ENCODE measurements around the gene MROH9.

The MROH9 gene

GRCh38 chr1:171081763-171082201, 146.4 kb downstream of the MROH9 start:
- Histone ChIP-seq H3K27ac (peak overlapping the region; percentile 52; the same call in 1 of the 2 replicates), H3K36me3 (ENCODE audit: insufficient read depth, low read length) (no peaks in the 10 kb centered on the region), H3K4me3 (no peak overlapping the region), H3K9ac (ENCODE audit: insufficient read length) (no peak overlapping the region), H3K9me3 (ENCODE audit: low read depth, low read length) (no peaks in the 10 kb centered on the region)
- DNase-seq (ENCODE audit: low read depth, low spot score), result no peak
- TF ChIP-seq FOXP2 (optimal IDR thresholded peaks at IDR 0.05; ENCODE audit: control extremely low read depth, extremely low read length, insufficient read depth) (no peak), EZH2 (IDR thresholded peaks at IDR 0.05) (no peak), POLR2AphosphoS5 (IDR thresholded peaks at IDR 0.05; ENCODE audit: borderline replicate concordance, low read depth, low read length) (no peak)

GRCh38 chr1:171082606-171083005, 147.3 kb downstream of the MROH9 start:
- Histone ChIP-seq H3K9me3 (ENCODE audit: low read depth, low read length) (no peaks in the 10 kb centered on the region), H3K4me3 (no peak overlapping the region), H3K27ac (no peak overlapping the region), H3K9ac (ENCODE audit: insufficient read length) (no peak overlapping the region), H3K36me3 (ENCODE audit: insufficient read depth, low read length) (no peaks in the 10 kb centered on the region)
- TF ChIP-seq EZH2 (IDR thresholded peaks at IDR 0.05) (no peak), POLR2AphosphoS5 (IDR thresholded peaks at IDR 0.05; ENCODE audit: borderline replicate concordance, low read depth, low read length) (no peak), FOXP2 (optimal IDR thresholded peaks at IDR 0.05; ENCODE audit: control extremely low read depth, extremely low read length, insufficient read depth) (no peak)
- DNase-seq (ENCODE audit: low read depth, low spot score), result no peak

- Histone ChIP-seq H3K36me3 (ENCODE audit: insufficient read depth, low read length) (no peaks in the 10 kb centered on the region), H3K9ac (ENCODE audit: insufficient read length) (no peak overlapping the region), H3K27ac (no peak overlapping the region), H3K4me3 (no peak overlapping the region), H3K9me3 (ENCODE audit: low read depth, low read length) (no peaks in the 10 kb centered on the region)
- TF ChIP-seq POLR2AphosphoS5 (IDR thresholded peaks at IDR 0.05; ENCODE audit: borderline replicate concordance, low read depth, low read length), result no peak
- TF ChIP-seq EZH2 (IDR thresholded peaks at IDR 0.05), result no peak
- DNase-seq (ENCODE audit: low read depth, low spot score), result no peak
Measured at GRCh38 chr1:171083222-171083621, 147.9 kb downstream of the MROH9 start.

- H3K9me3 ChIP-seq (ENCODE audit: low read depth, low read length), result no peaks in the 10 kb centered on the region
- H3K36me3 ChIP-seq (ENCODE audit: insufficient read depth, low read length), result no peaks in the 10 kb centered on the region
- no peak overlapping the region for H3K4me3 ChIP-seq
- DNase-seq (ENCODE audit: low read depth, low spot score), result no peak
- H3K9ac ChIP-seq (ENCODE audit: insufficient read length), result no peak overlapping the region
- H3K27ac ChIP-seq, result no peak overlapping the region
- TF ChIP-seq EZH2 (IDR thresholded peaks at IDR 0.05), result no peak
- TF ChIP-seq FOXP2 (optimal IDR thresholded peaks at IDR 0.05; ENCODE audit: control extremely low read depth, extremely low read length, insufficient read depth), result no peak
- TF ChIP-seq POLR2AphosphoS5 (IDR thresholded peaks at IDR 0.05; ENCODE audit: borderline replicate concordance, low read depth, low read length), result no peak
Measured at GRCh38 chr1:171084091-171084490, 148.8 kb downstream of the MROH9 start.

- no peak overlapping the region for H3K27ac ChIP-seq
- TF ChIP-seq POLR2AphosphoS5 (IDR thresholded peaks at IDR 0.05; ENCODE audit: borderline replicate concordance, low read depth, low read length) (no peak), EZH2 (IDR thresholded peaks at IDR 0.05) (no peak)
- H3K9me3 ChIP-seq (ENCODE audit: low read depth, low read length), result no peaks in the 10 kb centered on the region
- no peak for DNase-seq (ENCODE audit: low read depth, low spot score)
- H3K9ac ChIP-seq (ENCODE audit: insufficient read length), result no peak overlapping the region
- no peaks in the 10 kb centered on the region for H3K36me3 ChIP-seq (ENCODE audit: insufficient read depth, low read length)
- H3K4me3 ChIP-seq, result no peak overlapping the region
Measured at GRCh38 chr1:171084870-171085269, 149.5 kb downstream of the MROH9 start.

- Histone ChIP-seq H3K4me3 (no peak overlapping the region), H3K9me3 (ENCODE audit: low read depth, low read length) (no peaks in the 10 kb centered on the region), H3K36me3 (ENCODE audit: insufficient read depth, low read length) (no peaks in the 10 kb centered on the region), H3K9ac (ENCODE audit: insufficient read length) (no peak overlapping the region), H3K27ac (no peak overlapping the region)
- TF ChIP-seq EZH2 (IDR thresholded peaks at IDR 0.05) (no peak), FOXP2 (optimal IDR thresholded peaks at IDR 0.05; ENCODE audit: control extremely low read depth, extremely low read length, insufficient read depth) (no peak), POLR2AphosphoS5 (IDR thresholded peaks at IDR 0.05; ENCODE audit: borderline replicate concordance, low read depth, low read length) (no peak)
- no peak for DNase-seq (ENCODE audit: low read depth, low spot score)
Measured at GRCh38 chr1:171087896-171088295, 152.6 kb downstream of the MROH9 start.

- H3K4me3 ChIP-seq, result no peak within 1 kb of the TSS
- no peak within 1 kb of the TSS for H3K27ac ChIP-seq
- TF ChIP-seq FOXP2 (optimal IDR thresholded peaks at IDR 0.05; ENCODE audit: control extremely low read depth, extremely low read length, insufficient read depth) (no peak), POLR2AphosphoS5 (IDR thresholded peaks at IDR 0.05; ENCODE audit: borderline replicate concordance, low read depth, low read length) (no peak), EZH2 (IDR thresholded peaks at IDR 0.05) (no peak)
Measured at GRCh38 chr1:171090604-171091003, 155.3 kb downstream of the MROH9 start, which contains the start of gene FMO3. FMO3 (plus strand) TSS chr1:171090905; CDS start chr1:171092659, 1,754 bp downstream.

GRCh38 chr1:171103862-171104261, 168.5 kb downstream of the MROH9 start:
- TF ChIP-seq EZH2 (IDR thresholded peaks at IDR 0.05) (no peak), FOXP2 (optimal IDR thresholded peaks at IDR 0.05; ENCODE audit: control extremely low read depth, extremely low read length, insufficient read depth) (no peak), POLR2AphosphoS5 (IDR thresholded peaks at IDR 0.05; ENCODE audit: borderline replicate concordance, low read depth, low read length) (no peak)
- H3K27ac ChIP-seq, result no peak overlapping the region
- H3K9ac ChIP-seq (ENCODE audit: insufficient read length), result no peak overlapping the region
- no peak for DNase-seq (ENCODE audit: low read depth, low spot score)
- H3K4me3 ChIP-seq, result no peak overlapping the region
- H3K36me3 ChIP-seq (ENCODE audit: insufficient read depth, low read length), result no peaks in the 10 kb centered on the region
- H3K9me3 ChIP-seq (ENCODE audit: low read depth, low read length), result no peaks in the 10 kb centered on the region

More at GRCh38 chr1:171090604-171091003, 155.3 kb downstream of the MROH9 start, which contains the start of gene FMO3:
- H3K9ac ChIP-seq (ENCODE audit: insufficient read length), result no peak within 1 kb of the TSS
- DNase-seq (ENCODE audit: low read depth, low spot score), result no peak
- no peaks in the 10 kb centered on the region for H3K9me3 ChIP-seq (ENCODE audit: low read depth, low read length)
- H3K36me3 ChIP-seq (ENCODE audit: insufficient read depth, low read length), result no peaks in the 10 kb centered on the region

GRCh38 chr1:171107262-171107940, 172.1 kb downstream of the MROH9 start:
- no peak for DNase-seq (ENCODE audit: low read depth, low spot score)
- TF ChIP-seq EZH2 (IDR thresholded peaks at IDR 0.05) (no peak), POLR2AphosphoS5 (IDR thresholded peaks at IDR 0.05; ENCODE audit: borderline replicate concordance, low read depth, low read length) (no peak), FOXP2 (optimal IDR thresholded peaks at IDR 0.05; ENCODE audit: control extremely low read depth, extremely low read length, insufficient read depth) (no peak)
- Histone ChIP-seq H3K4me3 (no peak overlapping the region), H3K36me3 (ENCODE audit: insufficient read depth, low read length) (no peaks in the 10 kb centered on the region), H3K9ac (ENCODE audit: insufficient read length) (no peak overlapping the region), H3K9me3 (ENCODE audit: low read depth, low read length) (no peaks in the 10 kb centered on the region), H3K27ac (no peak overlapping the region)

Data from SK-N-MC (cell line).